ENCODE results near the gene NABP1.

GRCh38 chr2:191701029-191701428 is 23.1 kb downstream of the NABP1 start:
- TF ChIP-seq CTCF (IDR thresholded peaks at IDR 0.05; ENCODE audit: borderline replicate concordance, extremely low read depth, low read length, poor library complexity, severe bottlenecking) (no peak), EZH2 (IDR thresholded peaks at IDR 0.05; ENCODE audit: borderline replicate concordance, low read depth, low read length, severe bottlenecking) (no peak)
